B cell (primary cell): ENCODE measurements around the gene SLC10A2.

Source experiments
- EZH2 ChIP-seq: IDR thresholded peaks from 2 replicates; pipeline ENCODE4 v1.6.1; 2012; ENCODE audit warnings: borderline replicate concordance, low read depth, mild to moderate bottlenecking, moderate library complexity, low read length; ENCODE audit not compliant: insufficient read depth, poor library complexity, severe bottlenecking
- TF ChIP-seq, protein P1 (sequence below): fragments of 200-600 bp; IDR thresholded peaks from one replicate; pipeline ENCODE4 v1.8.0; 2022; ENCODE audit warnings: antibody characterized with exemption, mild to moderate bottlenecking

- TF ChIP-seq EZH2: no peak
- TF ChIP-seq, protein P1, sequence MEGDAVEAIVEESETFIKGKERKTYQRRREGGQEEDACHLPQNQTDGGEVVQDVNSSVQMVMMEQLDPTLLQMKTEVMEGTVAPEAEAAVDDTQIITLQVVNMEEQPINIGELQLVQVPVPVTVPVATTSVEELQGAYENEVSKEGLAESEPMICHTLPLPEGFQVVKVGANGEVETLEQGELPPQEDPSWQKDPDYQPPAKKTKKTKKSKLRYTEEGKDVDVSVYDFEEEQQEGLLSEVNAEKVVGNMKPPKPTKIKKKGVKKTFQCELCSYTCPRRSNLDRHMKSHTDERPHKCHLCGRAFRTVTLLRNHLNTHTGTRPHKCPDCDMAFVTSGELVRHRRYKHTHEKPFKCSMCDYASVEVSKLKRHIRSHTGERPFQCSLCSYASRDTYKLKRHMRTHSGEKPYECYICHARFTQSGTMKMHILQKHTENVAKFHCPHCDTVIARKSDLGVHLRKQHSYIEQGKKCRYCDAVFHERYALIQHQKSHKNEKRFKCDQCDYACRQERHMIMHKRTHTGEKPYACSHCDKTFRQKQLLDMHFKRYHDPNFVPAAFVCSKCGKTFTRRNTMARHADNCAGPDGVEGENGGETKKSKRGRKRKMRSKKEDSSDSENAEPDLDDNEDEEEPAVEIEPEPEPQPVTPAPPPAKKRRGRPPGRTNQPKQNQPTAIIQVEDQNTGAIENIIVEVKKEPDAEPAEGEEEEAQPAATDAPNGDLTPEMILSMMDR: no peak
Observed at GRCh38 chr13:103081435-103081834, 15.2 kb upstream of the SLC10A2 start.
